Measurements from ENCODE around the gene DCLK1.

Gene DCLK1

DNA sequence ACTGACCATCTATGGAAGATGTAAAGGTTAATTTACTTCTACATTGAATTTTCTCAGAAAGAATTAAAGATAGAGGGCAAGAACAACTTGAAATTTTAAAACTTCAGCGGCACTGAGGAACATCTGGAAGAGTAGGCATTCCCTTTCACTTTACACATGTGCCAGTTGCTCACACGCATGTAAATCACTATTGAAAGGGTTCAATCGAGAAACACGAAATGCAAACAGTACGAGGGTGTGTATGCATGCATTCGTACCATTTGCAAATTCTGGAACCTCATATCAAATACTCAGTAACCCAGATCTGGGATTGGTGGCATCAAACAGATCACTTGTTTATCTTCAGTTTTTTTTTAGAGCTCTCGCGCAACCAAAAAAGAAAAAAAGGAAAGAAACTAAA lies 339.2 kb downstream of the DCLK1 start:
- H3K4me2 ChIP-seq: no peak overlapping the region
- no peak overlapping the region for H3K27ac ChIP-seq

GRCh38 chr13:35791184-35791851 lies 339.9 kb downstream of the DCLK1 start:
- no peaks in the 10 kb centered on the region for H4K20me1 ChIP-seq (ENCODE audit: insufficient read depth)
- no peak overlapping the region for H3K4me2 ChIP-seq
- no peak overlapping the region for H3K4me3 ChIP-seq (IDR thresholded peaks at IDR 0.05; ENCODE audit: insufficient read depth, low read depth, low read length)
- H3K79me2 ChIP-seq (ENCODE audit: insufficient read depth, low read depth): no peaks in the 10 kb centered on the region
- H3K36me3 ChIP-seq (ENCODE audit: insufficient read depth): no peaks in the 10 kb centered on the region
- H3K9ac ChIP-seq: no peak overlapping the region
- no peaks in the 10 kb centered on the region for H3K27me3 ChIP-seq (ENCODE audit: insufficient read depth, low read depth)
- TF ChIP-seq, protein P1, sequence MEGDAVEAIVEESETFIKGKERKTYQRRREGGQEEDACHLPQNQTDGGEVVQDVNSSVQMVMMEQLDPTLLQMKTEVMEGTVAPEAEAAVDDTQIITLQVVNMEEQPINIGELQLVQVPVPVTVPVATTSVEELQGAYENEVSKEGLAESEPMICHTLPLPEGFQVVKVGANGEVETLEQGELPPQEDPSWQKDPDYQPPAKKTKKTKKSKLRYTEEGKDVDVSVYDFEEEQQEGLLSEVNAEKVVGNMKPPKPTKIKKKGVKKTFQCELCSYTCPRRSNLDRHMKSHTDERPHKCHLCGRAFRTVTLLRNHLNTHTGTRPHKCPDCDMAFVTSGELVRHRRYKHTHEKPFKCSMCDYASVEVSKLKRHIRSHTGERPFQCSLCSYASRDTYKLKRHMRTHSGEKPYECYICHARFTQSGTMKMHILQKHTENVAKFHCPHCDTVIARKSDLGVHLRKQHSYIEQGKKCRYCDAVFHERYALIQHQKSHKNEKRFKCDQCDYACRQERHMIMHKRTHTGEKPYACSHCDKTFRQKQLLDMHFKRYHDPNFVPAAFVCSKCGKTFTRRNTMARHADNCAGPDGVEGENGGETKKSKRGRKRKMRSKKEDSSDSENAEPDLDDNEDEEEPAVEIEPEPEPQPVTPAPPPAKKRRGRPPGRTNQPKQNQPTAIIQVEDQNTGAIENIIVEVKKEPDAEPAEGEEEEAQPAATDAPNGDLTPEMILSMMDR (conservative IDR thresholded peaks at IDR 0.05; ENCODE audit: low read depth, low read length): no peak
- H2AFZ ChIP-seq (ENCODE audit: low read depth): no peak overlapping the region
- H3K4me1 ChIP-seq (ENCODE audit: low read depth, poor library complexity, severe bottlenecking): no peaks in the 10 kb centered on the region
- no peak overlapping the region for H3K27ac ChIP-seq

More for the DNA sequence above, 339.2 kb downstream of the DCLK1 start:
- Histone ChIP-seq H4K20me1 (ENCODE audit: insufficient read depth) (no peaks in the 10 kb centered on the region), H3K36me3 (ENCODE audit: insufficient read depth) (no peaks in the 10 kb centered on the region), H2AFZ (ENCODE audit: low read depth) (no peak overlapping the region), H3K79me2 (ENCODE audit: insufficient read depth, low read depth) (no peaks in the 10 kb centered on the region), H3K9ac (no peak overlapping the region), H3K4me3 (IDR thresholded peaks at IDR 0.05; ENCODE audit: insufficient read depth, low read depth, low read length) (no peak overlapping the region), H3K27me3 (ENCODE audit: insufficient read depth, low read depth) (no peaks in the 10 kb centered on the region), H3K4me1 (ENCODE audit: low read depth, poor library complexity, severe bottlenecking) (no peaks in the 10 kb centered on the region)
- TF ChIP-seq, protein P1 (conservative IDR thresholded peaks at IDR 0.05; ENCODE audit: low read depth, low read length): no peak

GRCh38 chr13:35789335-35790165 lies 341.6 kb downstream of the DCLK1 start:
- TF ChIP-seq, protein P1 (conservative IDR thresholded peaks at IDR 0.05; ENCODE audit: low read depth, low read length): peak; percentile 55; the same call in 1 of the 2 replicates
- Histone ChIP-seq H3K4me1 (ENCODE audit: low read depth, poor library complexity, severe bottlenecking) (no peaks in the 10 kb centered on the region), H3K79me2 (ENCODE audit: insufficient read depth, low read depth) (no peaks in the 10 kb centered on the region), H3K4me2 (no peak overlapping the region), H3K4me3 (IDR thresholded peaks at IDR 0.05; ENCODE audit: insufficient read depth, low read depth, low read length) (no peak overlapping the region), H3K27me3 (ENCODE audit: insufficient read depth, low read depth) (no peaks in the 10 kb centered on the region), H4K20me1 (ENCODE audit: insufficient read depth) (no peaks in the 10 kb centered on the region), H3K36me3 (ENCODE audit: insufficient read depth) (no peaks in the 10 kb centered on the region), H2AFZ (ENCODE audit: low read depth) (no peak overlapping the region), H3K9ac (no peak overlapping the region), H3K27ac (no peak overlapping the region)

DNA sequence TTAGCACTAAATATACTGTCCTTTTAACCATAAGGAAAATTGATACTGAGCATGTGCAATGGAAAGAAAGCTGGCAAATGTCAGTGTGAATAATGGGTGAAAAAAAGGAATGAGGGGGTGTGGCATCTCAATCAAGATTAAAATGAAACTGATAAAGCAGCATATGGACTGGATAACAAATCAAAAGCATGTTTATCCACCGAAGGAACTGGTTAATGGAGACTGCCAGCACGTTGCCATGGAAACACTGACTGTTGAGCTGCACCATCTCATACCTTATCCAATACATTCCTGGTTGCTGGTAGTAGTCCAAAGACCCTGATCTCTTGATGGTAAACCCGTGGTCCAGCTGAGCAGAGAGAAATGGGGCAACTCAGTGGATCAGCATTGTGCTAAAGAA lies 343.2 kb downstream of the DCLK1 start:
- H3K4me3 ChIP-seq (IDR thresholded peaks at IDR 0.05; ENCODE audit: insufficient read depth, low read depth, low read length): no peak overlapping the region
- no peaks in the 10 kb centered on the region for H3K36me3 ChIP-seq (ENCODE audit: insufficient read depth)
- no peaks in the 10 kb centered on the region for H3K4me1 ChIP-seq (ENCODE audit: low read depth, poor library complexity, severe bottlenecking)
- H3K4me2 ChIP-seq: no peak overlapping the region
- no peak overlapping the region for H3K27ac ChIP-seq
- no peaks in the 10 kb centered on the region for H4K20me1 ChIP-seq (ENCODE audit: insufficient read depth)
- no peak overlapping the region for H3K9ac ChIP-seq
- H3K79me2 ChIP-seq (ENCODE audit: insufficient read depth, low read depth): no peaks in the 10 kb centered on the region
- TF ChIP-seq, protein P1 (conservative IDR thresholded peaks at IDR 0.05; ENCODE audit: low read depth, low read length): no peak
- H2AFZ ChIP-seq (ENCODE audit: low read depth): no peak overlapping the region
- no peaks in the 10 kb centered on the region for H3K27me3 ChIP-seq (ENCODE audit: insufficient read depth, low read depth)
